ENCODE measurements around the gene OR2S2.

The OR2S2 gene

DNA sequence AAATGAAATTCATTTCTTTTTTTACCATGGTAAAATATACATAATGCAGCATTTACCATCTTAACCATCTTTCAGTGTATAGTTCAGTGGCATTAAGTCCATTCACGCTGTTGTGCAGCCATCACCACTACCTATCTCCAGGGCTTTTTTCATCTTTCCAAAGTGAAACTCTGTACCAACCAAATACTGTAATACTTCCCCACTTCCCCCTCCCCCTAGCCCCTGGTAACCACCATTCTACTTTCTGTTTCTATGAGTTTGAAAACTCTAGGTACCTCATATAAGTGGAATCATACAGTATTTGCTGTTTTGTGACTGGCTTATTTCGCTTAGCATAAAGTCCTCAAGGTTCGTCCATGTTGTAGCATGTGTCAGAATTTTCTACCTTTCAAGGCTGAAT, 25.2 kb downstream of the OR2S2 start:
- no peak overlapping the region for H3K4me3 ChIP-seq (ENCODE audit: low read depth, low read length)
- TF ChIP-seq, protein P1, sequence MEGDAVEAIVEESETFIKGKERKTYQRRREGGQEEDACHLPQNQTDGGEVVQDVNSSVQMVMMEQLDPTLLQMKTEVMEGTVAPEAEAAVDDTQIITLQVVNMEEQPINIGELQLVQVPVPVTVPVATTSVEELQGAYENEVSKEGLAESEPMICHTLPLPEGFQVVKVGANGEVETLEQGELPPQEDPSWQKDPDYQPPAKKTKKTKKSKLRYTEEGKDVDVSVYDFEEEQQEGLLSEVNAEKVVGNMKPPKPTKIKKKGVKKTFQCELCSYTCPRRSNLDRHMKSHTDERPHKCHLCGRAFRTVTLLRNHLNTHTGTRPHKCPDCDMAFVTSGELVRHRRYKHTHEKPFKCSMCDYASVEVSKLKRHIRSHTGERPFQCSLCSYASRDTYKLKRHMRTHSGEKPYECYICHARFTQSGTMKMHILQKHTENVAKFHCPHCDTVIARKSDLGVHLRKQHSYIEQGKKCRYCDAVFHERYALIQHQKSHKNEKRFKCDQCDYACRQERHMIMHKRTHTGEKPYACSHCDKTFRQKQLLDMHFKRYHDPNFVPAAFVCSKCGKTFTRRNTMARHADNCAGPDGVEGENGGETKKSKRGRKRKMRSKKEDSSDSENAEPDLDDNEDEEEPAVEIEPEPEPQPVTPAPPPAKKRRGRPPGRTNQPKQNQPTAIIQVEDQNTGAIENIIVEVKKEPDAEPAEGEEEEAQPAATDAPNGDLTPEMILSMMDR (IDR thresholded peaks at IDR 0.05; ENCODE audit: low read depth, low read length) = no peak

DNA sequence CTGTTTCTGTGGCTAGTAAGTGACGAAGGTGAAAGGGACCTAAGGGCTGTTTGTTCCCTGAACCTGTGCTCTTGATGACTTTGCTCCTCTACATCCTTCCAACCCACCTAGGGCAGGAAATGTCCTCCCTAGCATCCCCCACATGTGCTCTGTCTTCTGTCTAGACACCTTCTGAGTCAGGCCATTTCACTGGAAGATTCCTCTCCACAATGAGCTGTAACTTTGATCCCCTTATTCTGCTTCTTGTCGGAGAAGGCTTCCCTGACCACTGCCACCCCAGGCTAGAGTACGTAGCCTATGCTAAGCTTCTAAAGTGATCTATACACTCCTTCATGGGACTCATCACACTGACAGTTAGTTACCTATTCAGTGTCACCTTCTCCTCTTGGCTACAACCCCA, 27.0 kb downstream of the OR2S2 start:
- no peak overlapping the region for H3K4me3 ChIP-seq (ENCODE audit: low read depth, low read length)
- TF ChIP-seq, protein P1 (IDR thresholded peaks at IDR 0.05; ENCODE audit: low read depth, low read length) = no peak

DNA sequence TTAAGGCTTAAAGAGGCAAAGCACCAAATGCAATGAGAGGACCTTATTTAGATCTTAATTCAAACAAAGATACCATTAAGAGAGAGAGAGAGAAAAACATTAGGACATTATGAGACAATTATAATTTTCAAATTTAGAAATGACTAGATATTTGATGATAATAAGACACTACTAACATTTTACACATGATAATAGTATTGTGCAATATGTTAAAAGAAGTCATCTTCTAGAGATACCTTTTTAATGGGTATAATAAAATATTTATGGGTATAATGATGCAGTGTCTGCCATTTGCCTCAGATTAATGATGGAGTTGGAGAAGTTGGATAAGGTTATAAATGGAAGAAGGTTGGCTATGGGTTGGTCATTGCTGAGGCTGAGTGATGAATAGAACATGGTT, 27.4 kb downstream of the OR2S2 start:
- TF ChIP-seq, protein P1 (IDR thresholded peaks at IDR 0.05; ENCODE audit: low read depth, low read length) = no peak
- H3K4me3 ChIP-seq (ENCODE audit: low read depth, low read length) = no peak overlapping the region

DNA sequence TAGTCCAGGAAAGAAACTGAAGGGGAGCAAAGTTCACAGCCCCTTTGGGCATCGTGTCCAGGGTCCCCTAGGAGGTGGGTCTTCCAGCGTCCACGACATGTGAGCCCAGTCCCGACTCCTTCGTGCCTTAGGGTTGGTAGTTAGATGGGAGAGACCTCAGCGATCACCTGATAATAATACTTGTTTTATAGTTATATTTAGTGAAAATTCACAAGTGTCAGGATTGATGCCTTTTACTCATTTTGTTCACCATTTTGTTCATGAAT, 28.6 kb downstream of the OR2S2 start:
- H3K4me3 ChIP-seq (ENCODE audit: low read depth, low read length) = no peak overlapping the region
- TF ChIP-seq, protein P1 (IDR thresholded peaks at IDR 0.05; ENCODE audit: low read depth, low read length) = no peak

DNA sequence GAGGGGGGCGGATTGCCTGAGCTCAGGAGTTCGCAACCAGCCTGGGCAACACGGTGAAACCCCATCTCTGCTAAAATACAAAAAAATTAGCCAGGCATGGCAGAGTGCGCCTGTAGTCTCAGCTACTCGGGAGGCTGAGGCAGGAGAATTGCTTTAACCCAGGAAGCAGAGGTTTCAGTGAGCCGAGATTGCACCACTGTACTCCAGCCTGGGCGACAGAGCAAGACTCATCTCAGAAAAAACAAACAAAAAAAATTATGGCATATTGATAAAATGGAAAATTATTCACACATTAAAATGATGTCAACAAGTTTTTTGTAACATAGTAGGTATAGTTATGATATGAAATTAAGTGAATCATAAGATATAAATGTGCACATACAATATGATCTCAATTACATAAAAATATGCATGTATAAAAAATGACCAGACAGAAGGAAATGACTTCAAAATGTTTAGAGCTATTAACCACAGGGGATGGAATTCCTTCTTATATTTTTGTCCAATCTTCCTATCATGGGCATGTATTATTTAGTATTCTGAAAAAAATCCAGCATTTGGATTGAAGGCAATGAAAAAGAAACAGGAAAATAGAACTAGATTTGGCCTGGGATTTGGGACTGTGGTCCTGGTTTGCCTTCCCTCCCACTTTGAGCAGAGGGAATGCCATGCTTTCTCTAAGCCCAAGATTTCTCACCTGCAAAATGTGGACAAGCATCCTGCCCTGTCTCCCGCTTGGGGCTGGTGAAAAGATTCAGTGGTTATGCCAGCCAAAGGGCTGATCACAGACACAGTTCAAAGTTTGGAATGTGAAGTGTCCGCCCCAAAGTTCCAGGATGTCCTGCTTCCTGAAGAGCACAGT, 29.1 kb downstream of the OR2S2 start:
- TF ChIP-seq, protein P1 (IDR thresholded peaks at IDR 0.05; ENCODE audit: low read depth, low read length) = no peak
- no peak overlapping the region for H3K4me3 ChIP-seq (ENCODE audit: low read depth, low read length)

DNA sequence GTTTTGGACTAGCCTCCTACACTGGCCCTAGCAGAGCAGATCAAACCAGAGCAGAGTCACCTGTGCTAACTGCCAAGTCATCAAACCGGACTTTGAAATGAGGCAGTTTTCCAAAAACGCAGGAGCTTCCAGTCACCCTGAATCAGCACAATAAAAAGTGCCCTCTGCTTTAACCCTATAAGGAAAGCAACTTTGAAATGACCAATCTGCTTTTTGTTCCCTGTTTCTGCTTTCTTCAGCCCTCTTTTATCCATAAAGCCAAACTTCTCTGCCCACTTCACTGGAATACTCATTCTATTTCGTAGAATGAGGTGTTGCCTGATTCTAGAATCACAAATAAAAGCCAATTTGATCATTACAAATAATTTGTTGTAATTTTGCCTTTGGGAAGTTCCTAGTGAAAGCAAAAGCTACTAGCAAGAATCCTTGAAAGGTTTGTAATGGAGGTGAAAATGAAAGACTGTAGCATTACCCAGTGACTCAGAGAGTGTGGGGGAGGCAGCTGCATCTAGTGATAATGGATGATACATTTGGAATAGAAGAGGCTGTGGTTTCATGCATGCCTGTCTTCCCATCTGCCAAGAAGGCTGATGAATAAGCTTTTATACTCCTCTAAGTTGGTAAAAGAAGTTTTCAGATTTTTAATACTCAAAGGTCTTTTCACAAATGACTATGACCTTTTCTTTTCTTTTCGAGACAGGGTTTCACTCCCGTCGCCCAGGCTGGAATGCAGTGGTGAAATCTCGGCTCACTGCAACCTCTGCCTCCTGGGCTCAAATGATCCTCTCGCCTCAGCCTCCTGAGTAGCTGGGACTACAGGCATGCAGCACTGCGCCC, 33.8 kb downstream of the OR2S2 start:
- TF ChIP-seq, protein P1 (IDR thresholded peaks at IDR 0.05; ENCODE audit: low read depth, low read length) = no peak
- H3K4me3 ChIP-seq (ENCODE audit: low read depth, low read length) = peak overlapping the region; percentile 22

DNA sequence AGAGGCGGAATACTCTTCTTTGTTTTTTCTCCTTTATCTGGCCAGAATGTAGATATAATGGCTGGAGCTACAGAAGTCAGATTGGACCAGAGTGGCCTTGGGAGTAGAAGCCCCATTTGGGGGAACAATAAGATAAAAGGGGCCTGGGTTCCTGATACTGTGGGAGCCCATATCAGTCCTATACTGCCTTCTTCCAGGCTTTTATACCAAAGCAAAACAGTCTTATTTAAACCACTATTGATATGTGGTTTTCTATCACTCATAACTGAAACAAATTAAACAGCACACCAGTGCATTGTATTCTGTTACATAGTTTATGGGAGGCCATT, 34.4 kb downstream of the OR2S2 start:
- no peak overlapping the region for H3K4me3 ChIP-seq (ENCODE audit: low read depth, low read length)
- TF ChIP-seq, protein P1 (IDR thresholded peaks at IDR 0.05; ENCODE audit: low read depth, low read length) = no peak

Measured in WI38 (cell line).